ENCODE results near the gene MYO16.

MYO16 gene

GRCh38 chr13:108775597-108775996, 146.2 kb downstream of the MYO16 start:
- Histone ChIP-seq H3K4me2 (ENCODE audit: low read depth, low read length, poor library complexity, severe bottlenecking) (no peak overlapping the region), H3K9ac (ENCODE audit: low read depth, low read length, poor library complexity, severe bottlenecking) (no peak overlapping the region), H3K27me3 (ENCODE audit: insufficient read depth, low read length, poor library complexity, severe bottlenecking) (no peaks in the 10 kb centered on the region), H3K36me3 (ENCODE audit: insufficient read depth, low read length) (no peaks in the 10 kb centered on the region), H2AFZ (ENCODE audit: low read length) (no peak overlapping the region), H3K9me3 (ENCODE audit: insufficient read depth, low read depth, low read length) (no peaks in the 10 kb centered on the region; the same call in 1 of the 2 replicates), H3K4me1 (ENCODE audit: insufficient read depth, low read length, poor library complexity, severe bottlenecking) (no peaks in the 10 kb centered on the region), H3K79me2 (ENCODE audit: insufficient read depth, low read length) (no peaks in the 10 kb centered on the region), H3F3A (ENCODE audit: low read depth) (no peaks in the 10 kb centered on the region), H3K4me3 (ENCODE audit: low read length, poor library complexity, severe bottlenecking) (no peak overlapping the region), H3K9me2 (replicated peaks; ENCODE audit: low read depth, low read length) (no peaks in the 10 kb centered on the region), H4K20me1 (ENCODE audit: insufficient read depth, low read length, poor library complexity, severe bottlenecking) (no peaks in the 10 kb centered on the region)
- TF ChIP-seq EZH2phosphoT487 (IDR thresholded peaks at IDR 0.05; ENCODE audit: borderline replicate concordance): no peak
- TF ChIP-seq CTCF (conservative IDR thresholded peaks at IDR 0.05; ENCODE audit: low read length): no peak

- Histone ChIP-seq H3K36me3 (ENCODE audit: insufficient read depth, low read length) (no peaks in the 10 kb centered on the region), H3K9me3 (ENCODE audit: insufficient read depth, low read depth, low read length) (no peaks in the 10 kb centered on the region; the same call in 1 of the 2 replicates), H3K4me2 (ENCODE audit: low read depth, low read length, poor library complexity, severe bottlenecking) (no peak overlapping the region), H3K79me2 (ENCODE audit: insufficient read depth, low read length) (no peaks in the 10 kb centered on the region), H3F3A (ENCODE audit: low read depth) (no peaks in the 10 kb centered on the region), H3K27me3 (ENCODE audit: insufficient read depth, low read length, poor library complexity, severe bottlenecking) (no peaks in the 10 kb centered on the region), H3K4me3 (ENCODE audit: low read length, poor library complexity, severe bottlenecking) (no peak overlapping the region), H3K9me2 (replicated peaks; ENCODE audit: low read depth, low read length) (no peaks in the 10 kb centered on the region), H3K4me1 (ENCODE audit: insufficient read depth, low read length, poor library complexity, severe bottlenecking) (no peaks in the 10 kb centered on the region), H3K9ac (ENCODE audit: low read depth, low read length, poor library complexity, severe bottlenecking) (no peak overlapping the region), H2AFZ (ENCODE audit: low read length) (no peak overlapping the region), H4K20me1 (ENCODE audit: insufficient read depth, low read length, poor library complexity, severe bottlenecking) (no peaks in the 10 kb centered on the region)
- TF ChIP-seq CTCF (conservative IDR thresholded peaks at IDR 0.05; ENCODE audit: low read length) (no peak), EZH2phosphoT487 (IDR thresholded peaks at IDR 0.05; ENCODE audit: borderline replicate concordance) (no peak)
These were observed 147.2 kb downstream of the MYO16 start for GRCh38 chr13:108776650-108777049.

GRCh38 chr13:108777421-108778420, 148.3 kb downstream of the MYO16 start:
- Histone ChIP-seq H3K9ac (ENCODE audit: low read depth, low read length, poor library complexity, severe bottlenecking) (no peak overlapping the region), H3K36me3 (ENCODE audit: insufficient read depth, low read length) (no peaks in the 10 kb centered on the region), H2AFZ (ENCODE audit: low read length) (no peak overlapping the region), H3K4me2 (ENCODE audit: low read depth, low read length, poor library complexity, severe bottlenecking) (no peak overlapping the region), H3K27me3 (ENCODE audit: insufficient read depth, low read length, poor library complexity, severe bottlenecking) (no peaks in the 10 kb centered on the region), H3K4me1 (ENCODE audit: insufficient read depth, low read length, poor library complexity, severe bottlenecking) (no peaks in the 10 kb centered on the region), H3F3A (ENCODE audit: low read depth) (no peaks in the 10 kb centered on the region), H3K9me2 (replicated peaks; ENCODE audit: low read depth, low read length) (no peaks in the 10 kb centered on the region), H3K4me3 (ENCODE audit: low read length, poor library complexity, severe bottlenecking) (no peak overlapping the region), H3K9me3 (ENCODE audit: insufficient read depth, low read depth, low read length) (no peaks in the 10 kb centered on the region; the same call in 1 of the 2 replicates), H4K20me1 (ENCODE audit: insufficient read depth, low read length, poor library complexity, severe bottlenecking) (no peaks in the 10 kb centered on the region), H3K79me2 (ENCODE audit: insufficient read depth, low read length) (no peaks in the 10 kb centered on the region)
- TF ChIP-seq CTCF (conservative IDR thresholded peaks at IDR 0.05; ENCODE audit: low read length) (no peak), EZH2phosphoT487 (IDR thresholded peaks at IDR 0.05; ENCODE audit: borderline replicate concordance) (no peak)
